CD4-positive, alpha-beta T cell treated with Interleukin-15 for 4 hours (primary cell): ENCODE measurements around the gene CELF5.

Source experiments
- DNase-seq: peaks from one replicate; pipeline ENCODE4 v3.0.0-alpha.2; 2020; ENCODE audit warnings: low spot score

Gene CELF5

DNA sequence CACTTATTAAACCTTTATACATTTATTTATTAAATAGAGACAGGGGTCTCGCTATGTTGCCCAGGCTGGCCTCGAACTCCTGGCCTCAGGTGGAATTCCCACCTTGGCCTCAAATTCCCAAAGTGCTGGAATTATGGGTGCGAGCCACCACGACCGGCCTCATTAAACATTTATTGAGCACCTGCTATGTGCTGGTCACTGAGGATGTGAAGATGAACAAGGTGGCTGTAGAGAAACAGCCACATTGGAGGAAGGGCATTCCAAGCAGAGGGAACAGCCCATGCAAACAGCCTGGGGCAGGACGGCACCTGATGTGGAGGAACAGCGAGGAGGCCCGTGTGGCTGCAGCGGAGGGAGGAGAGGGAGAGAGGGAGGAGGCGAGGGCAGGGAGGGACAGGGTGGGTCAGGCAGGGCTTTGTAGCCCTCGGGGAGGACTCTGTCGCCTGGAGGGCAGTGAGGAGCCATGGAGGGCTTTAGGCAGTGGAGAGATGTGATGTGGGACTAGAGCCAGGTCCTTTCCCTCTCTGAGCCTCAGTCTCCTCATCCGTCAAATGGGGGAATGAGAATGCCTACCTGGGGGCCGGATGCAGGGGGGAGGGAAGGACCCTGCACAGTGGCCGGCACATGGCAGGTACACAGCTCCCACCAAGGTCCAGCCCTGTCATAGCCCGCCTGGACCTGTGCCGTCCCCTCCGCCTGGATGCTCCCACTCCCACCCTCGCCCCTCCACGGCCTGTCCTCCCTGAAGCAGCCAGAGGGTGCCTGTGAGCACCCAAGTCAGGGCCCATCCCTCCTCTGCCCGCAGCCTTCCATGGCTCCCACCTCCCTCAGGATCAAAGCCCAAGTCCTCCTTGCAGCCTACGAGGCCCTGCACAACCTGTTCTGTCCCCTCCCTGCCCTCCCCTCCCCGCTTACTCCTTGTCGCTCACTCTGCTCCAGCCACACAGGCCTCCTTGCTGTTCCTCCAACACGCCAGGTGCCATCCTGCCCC, 120.4 kb downstream of the CELF5 start:
- no peak for DNase-seq

DNA sequence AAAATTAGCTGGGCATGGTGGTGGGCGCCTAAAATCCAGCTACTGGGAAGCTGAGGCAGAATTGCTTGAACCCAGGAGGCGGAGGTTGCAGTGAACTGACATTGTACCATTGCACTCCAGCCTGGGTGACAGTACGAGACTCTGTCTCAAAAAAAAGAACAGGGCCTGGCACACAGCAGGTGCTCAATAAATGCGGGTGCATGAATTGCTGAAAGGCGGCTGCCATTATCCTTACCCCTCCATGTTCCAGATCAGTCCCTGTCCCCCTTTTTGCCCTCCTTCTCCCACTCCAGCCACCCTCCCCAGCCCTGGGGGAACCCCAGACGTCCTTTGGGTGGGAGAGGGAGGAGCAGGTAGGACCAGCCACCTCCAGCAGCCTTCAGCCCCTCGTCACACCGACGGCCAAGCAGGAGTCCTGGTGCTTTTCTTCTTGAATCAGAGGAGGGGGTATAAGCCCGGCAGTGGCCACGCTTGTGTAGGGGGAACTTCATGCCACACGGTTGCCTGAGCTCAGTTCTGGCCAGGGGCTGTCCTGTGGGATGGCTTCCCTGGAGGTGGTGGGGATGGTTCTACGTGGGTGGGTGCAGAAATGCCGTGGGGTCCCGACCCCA, 121.5 kb downstream of the CELF5 start:
- no peak for DNase-seq
